ENCODE data around the gene RNASE4. TPM values are rescaled to one million over a fixed set of nuclear protein-coding genes. Genes with fewer than 3 reads are reported as not detected.
"Not testable (repeated sequence)": the region's sequence is repeated elsewhere in the genome, so short reads cannot be mapped to it uniquely, and the experiment has no call there.

The RNASE4 gene
- total RNA-seq, 2 donors from 2014 or later: 0.50 to 1.2 TPM

GRCh38 chr14:20659813-20660395 lies 24.5 kb upstream of the RNASE4 start:
- H3K36me3 Mint-ChIP-seq: no peaks in the 10 kb centered on the region
- peaks cover 54 to 63% of the 10 kb centered on the region in 2 donors for H3K27me3 Mint-ChIP-seq
- DNase-seq (ENCODE audit: low spot score) (no peak), ATAC-seq (no peak)
- H3K4me3 Mint-ChIP-seq: no peak overlapping the region
- H3K4me1 Mint-ChIP-seq (ENCODE audit: low read depth in 2 of 2): peaks cover 23 to 26% of the 10 kb centered on the region in 2 donors
- no peak overlapping the region for H3K27ac Mint-ChIP-seq
- H3K9me3 Mint-ChIP-seq: no peaks in the 10 kb centered on the region

GRCh38 chr14:20661197-20661596 lies 23.2 kb upstream of the RNASE4 start:
- peaks cover 47 to 53% of the 10 kb centered on the region in 2 donors for H3K27me3 Mint-ChIP-seq
- peaks cover 23 to 26% of the 10 kb centered on the region in 2 donors for H3K4me1 Mint-ChIP-seq (ENCODE audit: low read depth in 2 of 2)
- H3K9me3 Mint-ChIP-seq: no peaks in the 10 kb centered on the region
- H3K27ac Mint-ChIP-seq: no peak overlapping the region
- H3K36me3 Mint-ChIP-seq: no peaks in the 10 kb centered on the region
- H3K4me3 Mint-ChIP-seq: no peak overlapping the region
- DNase-seq (ENCODE audit: low spot score): no peak
- no peak for ATAC-seq

GRCh38 chr14:20662968-20663732 lies 21.2 kb upstream of the RNASE4 start:
- ATAC-seq: peak; percentile 85 to 92
- Mint-ChIP-seq H3K4me1 (ENCODE audit: low read depth in 2 of 2) (peaks cover 24% of the 10 kb centered on the region in 2 donors), H3K27ac (peak overlapping the region in 1 of 2 donors; percentile 23)

GRCh38 chr14:20666400-20666961 lies 17.9 kb upstream of the RNASE4 start:
- Mint-ChIP-seq H3K4me1 (ENCODE audit: low read depth in 2 of 2) (peaks cover 29 to 30% of the 10 kb centered on the region in 2 donors), H3K27me3 (peaks cover 21 to 29% of the 10 kb centered on the region in 2 donors)
- H3K27ac Mint-ChIP-seq; H3K4me3 Mint-ChIP-seq; H3K9me3 Mint-ChIP-seq; H3K36me3 Mint-ChIP-seq; ATAC-seq; DNase-seq (ENCODE audit: low spot score): not testable (repeated sequence)

More at GRCh38 chr14:20662968-20663732, 21.2 kb upstream of the RNASE4 start:
- H3K4me3 Mint-ChIP-seq: peak overlapping the region; percentile 82
- peak; percentile 65 for DNase-seq (ENCODE audit: low spot score)
- H3K36me3 Mint-ChIP-seq: no peaks in the 10 kb centered on the region
- H3K27me3 Mint-ChIP-seq: peaks cover 37 to 39% of the 10 kb centered on the region in 2 donors
- H3K9me3 Mint-ChIP-seq: no peaks in the 10 kb centered on the region

GRCh38 chr14:20667957-20668356 lies 16.4 kb upstream of the RNASE4 start:
- H3K4me1 Mint-ChIP-seq (ENCODE audit: low read depth in 2 of 2): peaks cover 20% of the 10 kb centered on the region in 2 donors
- ATAC-seq: peak; percentile 77 to 79
- H3K27ac Mint-ChIP-seq: peak overlapping the region; percentile 47 to 60
- H3K4me3 Mint-ChIP-seq: peak overlapping the region; percentile 40
- no peaks in the 10 kb centered on the region for H3K36me3 Mint-ChIP-seq
- DNase-seq (ENCODE audit: low spot score): no peak
- no peaks in the 10 kb centered on the region for H3K9me3 Mint-ChIP-seq
- peaks cover 6 to 19% of the 10 kb centered on the region in 2 donors for H3K27me3 Mint-ChIP-seq

GRCh38 chr14:20668969-20669368 lies 15.4 kb upstream of the RNASE4 start:
- H3K4me1 Mint-ChIP-seq (ENCODE audit: low read depth in 2 of 2): peaks cover 11 to 12% of the 10 kb centered on the region in 2 donors

GRCh38 chr14:20671597-20672283 lies 12.6 kb upstream of the RNASE4 start:
- Mint-ChIP-seq H3K36me3 (no peaks in the 10 kb centered on the region), H3K4me1 (ENCODE audit: low read depth in 2 of 2) (peaks cover 11 to 12% of the 10 kb centered on the region in 2 donors), H3K27ac (no peak overlapping the region), H3K4me3 (no peak overlapping the region), H3K9me3 (no peaks in the 10 kb centered on the region), H3K27me3 (peaks cover 0 to 12% of the 10 kb centered on the region in 2 donors)
- ATAC-seq (no peak), DNase-seq (ENCODE audit: low spot score) (no peak)

More at GRCh38 chr14:20668969-20669368, 15.4 kb upstream of the RNASE4 start:
- no peak overlapping the region for H3K27ac Mint-ChIP-seq
- H3K36me3 Mint-ChIP-seq: no peaks in the 10 kb centered on the region
- H3K9me3 Mint-ChIP-seq: no peaks in the 10 kb centered on the region
- no peak overlapping the region for H3K4me3 Mint-ChIP-seq
- ATAC-seq: no peak
- H3K27me3 Mint-ChIP-seq: peaks cover 0 to 13% of the 10 kb centered on the region in 2 donors
- no peak for DNase-seq (ENCODE audit: low spot score)

GRCh38 chr14:20675669-20676068 lies 8.7 kb upstream of the RNASE4 start:
- Mint-ChIP-seq H3K4me1 (ENCODE audit: low read depth in 2 of 2) (peaks cover 0 to 4% of the 10 kb centered on the region in 2 donors), H3K27ac (no peak overlapping the region), H3K9me3 (no peaks in the 10 kb centered on the region), H3K36me3 (no peaks in the 10 kb centered on the region), H3K4me3 (no peak overlapping the region), H3K27me3 (peaks cover 0 to 10% of the 10 kb centered on the region in 2 donors)
- DNase-seq (ENCODE audit: low spot score) (no peak), ATAC-seq (peak in 1 of 2 donors; percentile 70)

GRCh38 chr14:20676072-20676471 lies 8.3 kb upstream of the RNASE4 start:
- H3K27me3 Mint-ChIP-seq: peaks cover 0 to 10% of the 10 kb centered on the region in 2 donors
- H3K4me3 Mint-ChIP-seq: no peak overlapping the region
- no peaks in the 10 kb centered on the region for H3K36me3 Mint-ChIP-seq
- DNase-seq (ENCODE audit: low spot score) (no peak), ATAC-seq (peak in 1 of 2 donors; percentile 64)
- no peak overlapping the region for H3K27ac Mint-ChIP-seq
- peaks cover 0 to 8% of the 10 kb centered on the region in 2 donors for H3K4me1 Mint-ChIP-seq (ENCODE audit: low read depth in 2 of 2)
- H3K9me3 Mint-ChIP-seq: no peaks in the 10 kb centered on the region

- peaks cover 0 to 6% of the 10 kb centered on the region in 2 donors for H3K27me3 Mint-ChIP-seq
- ATAC-seq (no peak), DNase-seq (ENCODE audit: low spot score) (no peak)
- no peaks in the 10 kb centered on the region for H3K36me3 Mint-ChIP-seq
- H3K4me3 Mint-ChIP-seq: no peak overlapping the region
- no peak overlapping the region for H3K27ac Mint-ChIP-seq
- H3K9me3 Mint-ChIP-seq: no peaks in the 10 kb centered on the region
- peaks cover 0 to 18% of the 10 kb centered on the region in 2 donors for H3K4me1 Mint-ChIP-seq (ENCODE audit: low read depth in 2 of 2)
These were observed 4.5 kb upstream of the RNASE4 start for GRCh38 chr14:20679907-20680306.

GRCh38 chr14:20680363-20680762 lies 4.0 kb upstream of the RNASE4 start:
- ATAC-seq (no peak), DNase-seq (ENCODE audit: low spot score) (no peak)
- H3K4me1 Mint-ChIP-seq (ENCODE audit: low read depth in 2 of 2): peaks cover 0 to 18% of the 10 kb centered on the region in 2 donors
- no peaks in the 10 kb centered on the region for H3K36me3 Mint-ChIP-seq
- no peak overlapping the region for H3K4me3 Mint-ChIP-seq
- H3K27me3 Mint-ChIP-seq: peaks cover 0 to 6% of the 10 kb centered on the region in 2 donors
- no peaks in the 10 kb centered on the region for H3K9me3 Mint-ChIP-seq
- H3K27ac Mint-ChIP-seq: no peak overlapping the region

GRCh38 chr14:20680843-20681347 lies 3.5 kb upstream of the RNASE4 start:
- Mint-ChIP-seq H3K4me1 (ENCODE audit: low read depth in 2 of 2) (peaks cover 0 to 18% of the 10 kb centered on the region in 2 donors), H3K4me3 (no peak overlapping the region), H3K27me3 (peaks cover 0 to 6% of the 10 kb centered on the region in 2 donors), H3K36me3 (no peaks in the 10 kb centered on the region), H3K9me3 (no peaks in the 10 kb centered on the region), H3K27ac (no peak overlapping the region)
- ATAC-seq (peak in 1 of 2 donors; percentile 6), DNase-seq (ENCODE audit: low spot score) (no peak)

GRCh38 chr14:20681348-20682126 lies 2.8 kb upstream of the RNASE4 start:
- DNase-seq (ENCODE audit: low spot score): peak; percentile 88
- H3K36me3 Mint-ChIP-seq: no peaks in the 10 kb centered on the region
- no peaks in the 10 kb centered on the region for H3K9me3 Mint-ChIP-seq

More at GRCh38 chr14:20681348-20682126, 2.8 kb upstream of the RNASE4 start:
- H3K4me3 Mint-ChIP-seq: no peak overlapping the region
- peak; percentile 41 to 62 for ATAC-seq
- H3K4me1 Mint-ChIP-seq (ENCODE audit: low read depth in 2 of 2): peaks cover 0 to 18% of the 10 kb centered on the region in 2 donors
- H3K27me3 Mint-ChIP-seq: peaks cover 0 to 2% of the 10 kb centered on the region in 2 donors
- no peak overlapping the region for H3K27ac Mint-ChIP-seq
